NCI-H2107 treated with DMSO at 0.1 percent for 48 hours (cell line): ENCODE measurements around the gene PRKCA.

ENCODE experiments used
- DNase-seq: peaks from one replicate; lab custom pipeline; 2025; ENCODE audit not compliant: unreplicated experiment; lab: John Stamatoyannopoulos, UW

Gene PRKCA

DNA sequence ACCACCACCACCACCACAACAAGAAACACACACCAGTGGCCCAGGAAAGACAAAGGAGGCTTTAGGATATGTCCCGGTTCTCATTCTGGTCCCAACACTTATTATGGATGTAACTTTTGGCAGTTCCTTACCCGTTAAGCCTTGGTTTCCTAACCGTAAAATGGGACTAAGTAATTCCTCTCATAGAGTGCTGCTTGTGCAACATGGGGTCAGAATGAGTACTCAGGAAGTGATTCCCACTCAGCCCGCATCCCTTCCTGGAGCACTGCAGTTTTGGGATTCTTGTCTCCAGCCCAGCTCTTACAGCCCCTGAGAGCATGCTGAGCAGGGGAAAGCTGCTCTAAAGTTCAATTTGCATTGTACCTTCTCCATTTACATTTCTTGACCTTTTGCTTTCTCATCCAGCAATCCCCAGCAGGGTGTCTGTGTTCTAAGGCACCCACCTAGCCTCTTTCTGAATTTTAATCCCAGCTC lies 262.6 kb downstream of the PRKCA start:
- DNase-seq, result no peak

GRCh38 chr17:66567234-66568170 lies 265.1 kb downstream of the PRKCA start:
- DNase-seq, result peak; percentile 54

DNA sequence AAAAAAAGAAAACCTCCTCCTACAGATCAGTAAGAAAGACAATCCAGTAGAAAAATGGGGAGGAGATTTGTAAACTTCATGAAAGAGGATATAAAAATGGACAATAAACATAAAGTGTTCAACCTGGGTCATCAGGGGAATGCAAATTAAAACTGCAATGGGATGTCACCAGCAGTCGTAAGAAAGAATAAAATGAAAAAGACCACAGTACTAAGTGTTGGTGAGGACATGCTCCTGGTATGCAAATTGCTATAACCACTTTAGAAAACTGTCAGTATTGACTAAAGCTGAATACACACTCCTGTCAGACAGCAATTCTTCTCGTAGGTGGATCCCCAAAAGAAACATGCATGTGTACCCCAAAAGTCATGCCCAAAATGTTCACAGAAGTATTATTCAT lies 267.2 kb downstream of the PRKCA start:
- DNase-seq, result no peak

- DNase-seq, result no peak
Measured at GRCh38 chr17:66570447-66571195, 268.2 kb downstream of the PRKCA start.

DNA sequence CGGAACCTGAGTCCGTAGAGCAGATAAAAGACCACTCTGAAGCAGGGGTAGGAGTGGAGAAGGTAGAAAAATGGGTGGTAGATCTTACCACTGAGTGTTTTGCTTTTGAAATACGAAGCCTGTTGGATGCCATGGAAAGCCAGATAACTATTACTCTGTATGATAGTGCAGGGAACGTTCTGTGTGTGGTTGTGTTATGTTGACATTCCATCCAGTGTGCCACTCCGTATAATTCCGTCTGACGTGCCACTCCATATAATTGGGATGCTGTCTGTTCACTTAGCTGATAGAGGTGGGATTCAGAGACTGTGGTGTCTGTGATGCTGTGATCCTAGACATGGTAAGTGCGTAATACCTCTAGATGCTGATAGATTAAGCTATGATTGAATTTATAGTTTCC lies 269.3 kb downstream of the PRKCA start:
- DNase-seq, result no peak

DNA sequence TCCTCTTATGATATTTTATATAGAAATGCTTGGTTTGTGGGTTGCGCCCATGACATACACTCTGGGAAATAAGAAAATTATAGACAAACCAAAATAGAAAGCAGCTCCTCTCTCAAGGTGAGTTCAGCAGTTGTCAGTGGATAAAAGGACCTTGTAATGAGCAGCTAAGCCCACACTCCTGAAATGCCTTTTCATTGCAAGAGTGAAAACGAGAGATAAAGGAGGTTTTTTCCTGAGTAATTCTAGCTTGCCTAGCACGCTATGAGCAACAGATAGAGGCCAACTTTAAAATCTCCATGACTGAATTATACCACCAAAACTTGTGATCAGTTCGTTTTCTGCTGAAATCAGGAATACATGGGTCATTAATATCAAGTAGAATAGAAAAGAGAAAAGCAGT lies 270.7 kb downstream of the PRKCA start:
- DNase-seq, result no peak

DNA sequence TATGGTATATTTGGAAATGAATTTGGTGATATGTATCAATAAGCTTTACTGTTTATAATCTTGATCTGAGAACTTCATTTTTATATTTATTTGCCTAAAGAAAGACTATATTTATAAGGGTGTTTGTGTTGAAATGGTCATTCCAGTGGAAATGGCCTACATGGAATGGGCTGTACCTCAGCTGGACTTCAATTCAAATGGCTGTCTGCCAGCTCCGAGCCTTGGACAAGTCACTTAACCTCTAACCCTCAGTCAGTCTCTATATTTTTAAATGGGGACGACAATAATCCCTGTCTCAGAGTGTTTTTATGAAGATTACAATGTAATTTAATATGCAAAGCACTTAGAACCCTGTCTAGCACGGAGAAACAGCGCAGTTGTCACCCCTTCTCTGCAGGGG lies 271.7 kb downstream of the PRKCA start:
- DNase-seq, result no peak

GRCh38 chr17:66576473-66576872 lies 274.1 kb downstream of the PRKCA start:
- DNase-seq, result peak; percentile 71

- DNase-seq, result no peak
Measured at GRCh38 chr17:66577041-66577440, 274.6 kb downstream of the PRKCA start.

- no peak for DNase-seq
Measured at GRCh38 chr17:66578781-66579489, 276.5 kb downstream of the PRKCA start.

- no peak for DNase-seq
Measured at GRCh38 chr17:66579556-66579955, 277.1 kb downstream of the PRKCA start.

- no peak for DNase-seq
Measured at GRCh38 chr17:66580184-66580955, 278.0 kb downstream of the PRKCA start.

- no peak for DNase-seq
Measured at GRCh38 chr17:66580956-66581391, 278.6 kb downstream of the PRKCA start.

DNA sequence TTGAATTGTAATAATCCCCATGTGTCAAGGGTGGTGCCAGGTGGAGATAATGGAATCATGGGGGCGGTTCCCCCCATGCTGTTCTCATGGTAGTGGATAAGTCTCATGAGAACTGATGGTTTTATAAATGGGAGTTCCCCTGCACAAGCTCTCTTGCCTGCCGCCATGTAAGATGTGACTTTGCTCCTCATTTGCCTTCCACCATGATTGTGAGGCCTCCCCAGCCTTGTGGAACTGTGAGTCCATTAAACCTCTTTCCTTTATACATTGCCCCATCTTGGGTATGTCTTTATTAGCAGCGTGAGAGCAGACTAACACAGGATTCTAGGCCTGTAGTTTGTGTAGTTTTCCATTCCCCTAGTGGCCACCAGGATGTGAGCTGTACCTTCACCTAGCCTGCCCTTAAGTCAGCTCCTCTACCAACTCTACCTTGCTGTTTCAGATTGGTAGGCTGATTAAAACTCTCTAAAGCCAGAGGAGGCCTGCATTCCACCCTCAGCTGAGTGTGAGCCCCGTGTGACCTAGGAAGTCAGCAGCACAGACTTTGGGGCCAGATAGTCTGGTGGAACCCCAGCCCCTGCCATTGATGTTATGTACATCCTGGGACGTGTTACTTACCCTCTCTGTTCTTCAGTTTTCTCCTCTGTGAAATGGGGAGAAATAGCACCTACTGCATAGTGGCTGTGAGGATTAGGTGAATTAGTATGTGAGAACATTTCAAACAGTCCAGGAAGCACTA lies 280.1 kb downstream of the PRKCA start:
- no peak for DNase-seq

DNA sequence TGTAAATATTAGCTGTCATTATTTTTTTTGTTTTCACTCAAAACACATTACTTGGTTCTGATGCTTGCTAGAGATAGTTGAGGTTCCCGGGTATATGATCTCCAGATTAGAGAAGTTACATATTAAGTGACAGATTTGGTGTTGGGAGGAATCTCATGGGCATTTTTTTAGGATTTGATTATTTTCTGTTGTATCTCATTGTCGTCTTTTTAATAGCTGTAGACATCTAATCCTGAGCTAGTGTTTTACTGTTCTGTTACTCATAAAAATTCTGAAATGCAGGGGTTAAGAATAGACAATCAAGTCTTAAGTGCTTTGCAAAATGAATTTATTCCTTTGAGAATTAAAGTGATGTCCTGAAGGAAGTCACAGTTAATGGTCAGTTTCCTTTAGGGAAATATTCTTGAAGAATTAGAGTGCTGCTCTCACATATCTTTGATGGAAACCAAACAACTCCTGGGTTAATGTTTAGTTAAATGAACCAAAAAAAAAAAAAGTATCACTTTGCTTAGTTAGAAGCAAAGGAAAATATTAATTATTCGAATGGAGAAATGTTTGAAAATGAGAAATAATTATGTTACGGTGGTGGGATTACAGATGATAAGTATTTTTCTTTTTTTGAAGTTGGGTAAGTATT lies 280.8 kb downstream of the PRKCA start:
- DNase-seq, result no peak

GRCh38 chr17:66584927-66585326 lies 282.5 kb downstream of the PRKCA start:
- DNase-seq, result no peak

- DNase-seq, result no peak
Measured at GRCh38 chr17:66585472-66585871, 283.1 kb downstream of the PRKCA start.

DNA sequence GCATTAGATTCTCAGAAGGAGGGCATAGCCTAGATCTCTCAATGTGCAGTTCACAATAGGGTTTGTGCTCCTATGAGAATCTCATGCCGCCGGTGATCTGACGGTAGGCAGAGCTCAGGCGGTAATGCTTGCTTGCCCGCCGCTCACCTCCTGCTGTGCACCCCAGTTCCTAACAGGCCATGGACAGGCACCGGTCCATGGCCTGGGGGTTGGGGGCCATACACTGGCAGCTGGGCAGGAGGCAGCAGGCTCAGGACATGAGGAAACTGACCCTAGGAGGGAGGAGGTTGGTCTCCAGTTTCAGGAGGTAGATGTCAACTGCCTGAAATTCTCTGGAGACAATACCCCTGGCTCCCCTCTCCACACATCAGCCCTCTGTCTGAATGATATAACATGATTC lies 287.5 kb downstream of the PRKCA start:
- no peak for DNase-seq

DNA sequence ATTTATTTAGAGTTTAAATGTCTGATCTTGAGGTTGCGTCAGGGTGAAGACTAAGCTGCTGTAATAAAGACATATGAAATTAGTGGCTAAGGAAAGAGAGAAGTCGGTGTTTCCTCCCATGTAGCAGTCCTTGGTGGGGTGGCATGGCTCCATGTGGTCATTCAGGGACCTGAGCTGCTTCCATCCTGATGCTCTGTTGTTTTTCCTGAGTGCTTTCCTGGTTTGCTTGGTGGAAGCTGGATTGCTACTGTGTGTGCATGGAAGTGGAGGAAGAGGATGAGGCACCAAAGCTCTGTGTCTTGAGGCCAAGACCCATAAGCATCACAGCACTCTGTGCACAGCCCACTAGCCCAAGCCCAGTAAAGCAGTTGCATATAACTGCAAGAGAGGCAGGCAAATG lies 290.7 kb downstream of the PRKCA start:
- DNase-seq, result no peak
